ENCODE measurements around the gene SPIRE2. TPM values are rescaled to one million over a fixed set of nuclear protein-coding genes. Genes with fewer than 3 reads are reported as not detected.

SPIRE2 gene
- polyA plus RNA-seq, 1 donor from 2014 or later, result 45.0 TPM

GRCh38 chr16:89884041-89884421 lies 55.8 kb downstream of the SPIRE2 start:
- Histone ChIP-seq H3K27me3 (ENCODE audit: insufficient read depth, low read depth, low read length) (no peaks in the 10 kb centered on the region), H3K9me2 (ENCODE audit: insufficient read depth, low read length) (no peaks in the 10 kb centered on the region), H3K27ac (ENCODE audit: low read length) (no peak overlapping the region), H4K20me1 (ENCODE audit: insufficient read depth) (no peaks in the 10 kb centered on the region), H2AFZ (ENCODE audit: low read depth, low read length) (no peak overlapping the region), H3K4me2 (ENCODE audit: low read length) (no peak overlapping the region), H3K9ac (ENCODE audit: low read length) (no peak overlapping the region), H3K9me3 (ENCODE audit: low read length) (no peaks in the 10 kb centered on the region), H3F3A (ENCODE audit: insufficient read depth, low read length, poor library complexity, severe bottlenecking) (no peaks in the 10 kb centered on the region), H3K36me3 (ENCODE audit: insufficient read depth, low read length) (no peaks in the 10 kb centered on the region), H3K79me2 (replicated peaks; ENCODE audit: insufficient read depth, low read length) (peaks cover 3% of the 10 kb centered on the region), H3K4me3 (ENCODE audit: low read length) (no peak overlapping the region)
- TF ChIP-seq POLR2AphosphoS5 (IDR thresholded peaks at IDR 0.05) (no peak), MXI1 (conservative IDR thresholded peaks at IDR 0.05; ENCODE audit: poor library complexity, severe bottlenecking) (no peak), TAF1 (IDR thresholded peaks at IDR 0.05; ENCODE audit: low read depth) (no peak), EP300 (conservative IDR thresholded peaks at IDR 0.05; ENCODE audit: poor library complexity, severe bottlenecking) (no peak), RAD21 (conservative IDR thresholded peaks at IDR 0.05) (no peak), SMC3 (conservative IDR thresholded peaks at IDR 0.05; ENCODE audit: poor library complexity) (no peak), CTCF (IDR thresholded peaks at IDR 0.05; ENCODE audit: poor library complexity, severe bottlenecking) (no peak), REST (IDR thresholded peaks at IDR 0.05; ENCODE audit: borderline replicate concordance) (no peak), EZH2 (IDR thresholded peaks at IDR 0.05; ENCODE audit: borderline replicate concordance, insufficient read depth, low read length, poor library complexity, severe bottlenecking) (no peak)

GRCh38 chr16:89887243-89887642 lies 59.0 kb downstream of the SPIRE2 start:
- H3K36me3 ChIP-seq (ENCODE audit: insufficient read depth, low read length), result peaks cover 5% of the 10 kb centered on the region
- no peaks in the 10 kb centered on the region for H3K27me3 ChIP-seq (ENCODE audit: insufficient read depth, low read depth, low read length)
- H3K9me3 ChIP-seq (ENCODE audit: low read length), result no peaks in the 10 kb centered on the region
- no peaks in the 10 kb centered on the region for H3K9me2 ChIP-seq (ENCODE audit: insufficient read depth, low read length)
- H3K9ac ChIP-seq (ENCODE audit: low read length), result no peak overlapping the region
- H3K27ac ChIP-seq (ENCODE audit: low read length), result no peak overlapping the region
- no peak for TF ChIP-seq REST (IDR thresholded peaks at IDR 0.05; ENCODE audit: borderline replicate concordance)
- TF ChIP-seq TAF1 (IDR thresholded peaks at IDR 0.05; ENCODE audit: low read depth), result no peak
- TF ChIP-seq SMC3 (conservative IDR thresholded peaks at IDR 0.05; ENCODE audit: poor library complexity), result no peak
- no peak for TF ChIP-seq POLR2AphosphoS5 (IDR thresholded peaks at IDR 0.05)
- no peak for TF ChIP-seq RAD21 (conservative IDR thresholded peaks at IDR 0.05)
- no peak for TF ChIP-seq CTCF (IDR thresholded peaks at IDR 0.05; ENCODE audit: poor library complexity, severe bottlenecking)
- TF ChIP-seq EZH2 (IDR thresholded peaks at IDR 0.05; ENCODE audit: borderline replicate concordance, insufficient read depth, low read length, poor library complexity, severe bottlenecking), result no peak
- no peak for TF ChIP-seq EP300 (conservative IDR thresholded peaks at IDR 0.05; ENCODE audit: poor library complexity, severe bottlenecking)
- TF ChIP-seq MXI1 (conservative IDR thresholded peaks at IDR 0.05; ENCODE audit: poor library complexity, severe bottlenecking), result no peak
- H4K20me1 ChIP-seq (ENCODE audit: insufficient read depth), result no peaks in the 10 kb centered on the region
- no peak overlapping the region for H2AFZ ChIP-seq (ENCODE audit: low read depth, low read length)
- H3F3A ChIP-seq (ENCODE audit: insufficient read depth, low read length, poor library complexity, severe bottlenecking), result no peaks in the 10 kb centered on the region
- no peak overlapping the region for H3K4me3 ChIP-seq (ENCODE audit: low read length)
- H3K4me2 ChIP-seq (ENCODE audit: low read length), result no peak overlapping the region
- H3K79me2 ChIP-seq (replicated peaks; ENCODE audit: insufficient read depth, low read length), result no peaks in the 10 kb centered on the region
